Mesothelial cell of epicardium (in vitro differentiated cells): Measurements from ENCODE around the gene ZFAND2B. TPM values are rescaled to one million over a fixed set of nuclear protein-coding genes. Genes with fewer than 3 reads are reported as not detected.
A peak's percentile ranks its signal among the peaks of the same experiment; 100 is the strongest.
"Not testable (repeated sequence)": the region's sequence is repeated elsewhere in the genome, so short reads cannot be mapped to it uniquely, and the experiment has no call there.

Experiments
- DNase-seq, 2 experiments: peaks; one replicate each; pipeline ENCODE4 v3.0.0; 2021; ENCODE audit warnings: low spot score in 2 of 2; ENCODE audit not compliant: unreplicated experiment in 2 of 2
- H3K27ac Mint-ChIP-seq: 2 replicates; pipeline ENCODE4 v1.8.0; 2021; ENCODE audit warnings: mixed read lengths
- H3K27me3 Mint-ChIP-seq: 2 replicates; pipeline ENCODE4 v1.8.0; 2021; ENCODE audit warnings: low read depth, mixed read lengths
- H3K36me3 Mint-ChIP-seq: 2 replicates; pipeline ENCODE4 v1.8.0; 2021; ENCODE audit warnings: mixed read lengths
- H3K4me1 Mint-ChIP-seq: 2 replicates; pipeline ENCODE4 v1.8.0; 2021; ENCODE audit warnings: mixed read lengths
- H3K4me3 Mint-ChIP-seq: 2 replicates; pipeline ENCODE4 v1.8.0; 2021; ENCODE audit warnings: mild to moderate bottlenecking, moderate library complexity, mixed read lengths
- H3K9me3 Mint-ChIP-seq: 2 replicates; pipeline ENCODE4 v1.8.0; 2021; ENCODE audit warnings: mixed read lengths
- total RNA-seq: library from RNA; stranded (reverse); gene quantifications from 3 replicates; pipeline ENCODE4 v1.2.1, GENCODE V29; 2021
- TF ChIP-seq, protein P1 (sequence below): fragments of 200-600 bp; sonication (generic); IDR thresholded peaks from one replicate; pipeline ENCODE4 v1.5.0; 2021; ENCODE audit warnings: antibody characterized with exemption; ENCODE audit not compliant: unreplicated experiment

The ZFAND2B gene
- total RNA-seq, 1 donor from 2014 or later, result 29.2 TPM

DNA sequence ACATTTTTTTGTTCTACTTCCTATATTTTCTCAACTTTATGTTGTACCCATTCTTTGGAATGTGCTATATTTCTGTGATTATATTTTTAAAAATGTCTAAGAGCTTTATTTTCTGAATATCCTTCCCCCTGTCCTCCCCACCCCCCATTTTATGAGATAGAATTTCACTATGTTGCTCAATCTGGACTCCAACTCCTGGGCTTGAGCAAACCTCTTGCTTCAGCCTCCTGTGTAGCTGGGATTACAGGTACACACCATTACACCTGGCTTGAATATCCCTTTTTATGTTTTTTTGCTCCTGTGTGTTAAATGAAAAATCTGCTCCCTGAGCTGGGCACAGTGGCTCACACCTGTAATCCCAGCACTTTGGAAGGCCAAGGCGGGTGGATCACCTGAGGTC, 9.2 kb upstream of the ZFAND2B start:
- peaks cover 15% of the 10 kb centered on the region for H3K27me3 Mint-ChIP-seq
- no peak overlapping the region for H3K27ac Mint-ChIP-seq
- H3K4me1 Mint-ChIP-seq, result no peaks in the 10 kb centered on the region

DNA sequence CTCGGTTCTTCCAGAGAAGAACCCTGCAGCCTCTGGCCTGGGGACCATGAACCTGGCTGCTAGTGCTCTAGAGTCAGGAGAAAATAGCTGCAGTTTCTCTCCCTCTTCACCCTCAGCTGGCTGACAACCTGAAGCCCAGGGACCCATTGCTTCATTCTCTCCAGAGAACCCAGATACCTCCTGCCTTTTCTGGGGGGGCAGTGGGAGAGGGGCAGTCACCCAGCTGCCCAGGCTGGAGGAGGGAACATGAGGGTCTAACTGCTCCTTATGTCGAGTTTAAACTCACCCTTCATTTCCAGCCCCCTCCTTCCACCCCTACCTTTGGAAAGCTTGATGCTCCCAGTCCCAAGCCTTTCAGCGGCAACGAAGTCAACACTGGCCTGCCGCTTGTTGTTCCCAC, 7.6 kb upstream of the ZFAND2B start:
- Mint-ChIP-seq H3K27me3 (peaks cover 15% of the 10 kb centered on the region), H3K4me3 (no peak overlapping the region), H3K27ac (no peak overlapping the region), H3K36me3 (no peaks in the 10 kb centered on the region), H3K9me3 (no peaks in the 10 kb centered on the region), H3K4me1 (no peaks in the 10 kb centered on the region)
- DNase-seq, result no peak
- TF ChIP-seq, protein P1, sequence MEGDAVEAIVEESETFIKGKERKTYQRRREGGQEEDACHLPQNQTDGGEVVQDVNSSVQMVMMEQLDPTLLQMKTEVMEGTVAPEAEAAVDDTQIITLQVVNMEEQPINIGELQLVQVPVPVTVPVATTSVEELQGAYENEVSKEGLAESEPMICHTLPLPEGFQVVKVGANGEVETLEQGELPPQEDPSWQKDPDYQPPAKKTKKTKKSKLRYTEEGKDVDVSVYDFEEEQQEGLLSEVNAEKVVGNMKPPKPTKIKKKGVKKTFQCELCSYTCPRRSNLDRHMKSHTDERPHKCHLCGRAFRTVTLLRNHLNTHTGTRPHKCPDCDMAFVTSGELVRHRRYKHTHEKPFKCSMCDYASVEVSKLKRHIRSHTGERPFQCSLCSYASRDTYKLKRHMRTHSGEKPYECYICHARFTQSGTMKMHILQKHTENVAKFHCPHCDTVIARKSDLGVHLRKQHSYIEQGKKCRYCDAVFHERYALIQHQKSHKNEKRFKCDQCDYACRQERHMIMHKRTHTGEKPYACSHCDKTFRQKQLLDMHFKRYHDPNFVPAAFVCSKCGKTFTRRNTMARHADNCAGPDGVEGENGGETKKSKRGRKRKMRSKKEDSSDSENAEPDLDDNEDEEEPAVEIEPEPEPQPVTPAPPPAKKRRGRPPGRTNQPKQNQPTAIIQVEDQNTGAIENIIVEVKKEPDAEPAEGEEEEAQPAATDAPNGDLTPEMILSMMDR, result no peak

More for the DNA sequence above, 9.2 kb upstream of the ZFAND2B start:
- TF ChIP-seq, protein P1, result no peak
- no peak overlapping the region for H3K4me3 Mint-ChIP-seq
- H3K36me3 Mint-ChIP-seq, result no peaks in the 10 kb centered on the region
- no peak for DNase-seq
- H3K9me3 Mint-ChIP-seq, result no peaks in the 10 kb centered on the region

DNA sequence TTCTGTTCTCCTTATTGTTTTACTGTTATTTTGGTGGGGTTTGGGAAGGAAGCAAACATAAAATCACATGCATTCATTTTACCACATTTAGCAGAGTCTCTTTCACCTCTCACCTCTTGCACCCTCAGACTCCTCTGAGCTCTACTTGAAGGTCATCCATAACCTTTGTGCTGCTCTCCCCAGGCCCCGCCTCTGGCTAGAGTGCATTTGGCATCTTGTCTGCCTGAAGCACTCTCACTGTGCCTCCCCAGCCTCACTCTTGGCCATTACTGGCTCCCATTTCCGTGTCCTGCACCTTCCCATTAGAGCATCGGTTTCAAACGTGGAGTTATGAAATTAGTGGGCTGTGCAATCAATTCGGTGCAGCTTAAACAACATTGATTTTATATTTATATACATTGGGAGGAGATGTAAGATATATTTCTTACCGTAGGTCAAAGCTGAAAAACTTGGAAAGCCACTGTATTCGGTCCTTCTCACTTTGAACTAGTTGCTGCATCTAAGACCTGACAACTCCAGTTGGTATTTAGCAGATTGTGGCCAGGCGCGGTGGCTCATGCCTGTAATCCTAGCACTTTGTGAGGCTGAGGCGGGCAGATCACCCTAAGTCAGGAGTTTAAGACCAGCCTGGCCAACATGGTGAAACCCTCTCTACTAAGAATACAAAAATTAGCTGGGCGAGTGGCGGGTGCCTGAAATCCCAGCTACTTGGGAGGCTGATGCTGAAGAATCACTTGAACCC, 6.9 kb upstream of the ZFAND2B start:
- Mint-ChIP-seq H3K4me3 (no peak overlapping the region), H3K27me3 (peaks cover 15% of the 10 kb centered on the region), H3K36me3 (no peaks in the 10 kb centered on the region), H3K9me3 (no peaks in the 10 kb centered on the region), H3K27ac (no peak overlapping the region), H3K4me1 (no peaks in the 10 kb centered on the region)
- TF ChIP-seq, protein P1, result no peak
- DNase-seq, result no peak

DNA sequence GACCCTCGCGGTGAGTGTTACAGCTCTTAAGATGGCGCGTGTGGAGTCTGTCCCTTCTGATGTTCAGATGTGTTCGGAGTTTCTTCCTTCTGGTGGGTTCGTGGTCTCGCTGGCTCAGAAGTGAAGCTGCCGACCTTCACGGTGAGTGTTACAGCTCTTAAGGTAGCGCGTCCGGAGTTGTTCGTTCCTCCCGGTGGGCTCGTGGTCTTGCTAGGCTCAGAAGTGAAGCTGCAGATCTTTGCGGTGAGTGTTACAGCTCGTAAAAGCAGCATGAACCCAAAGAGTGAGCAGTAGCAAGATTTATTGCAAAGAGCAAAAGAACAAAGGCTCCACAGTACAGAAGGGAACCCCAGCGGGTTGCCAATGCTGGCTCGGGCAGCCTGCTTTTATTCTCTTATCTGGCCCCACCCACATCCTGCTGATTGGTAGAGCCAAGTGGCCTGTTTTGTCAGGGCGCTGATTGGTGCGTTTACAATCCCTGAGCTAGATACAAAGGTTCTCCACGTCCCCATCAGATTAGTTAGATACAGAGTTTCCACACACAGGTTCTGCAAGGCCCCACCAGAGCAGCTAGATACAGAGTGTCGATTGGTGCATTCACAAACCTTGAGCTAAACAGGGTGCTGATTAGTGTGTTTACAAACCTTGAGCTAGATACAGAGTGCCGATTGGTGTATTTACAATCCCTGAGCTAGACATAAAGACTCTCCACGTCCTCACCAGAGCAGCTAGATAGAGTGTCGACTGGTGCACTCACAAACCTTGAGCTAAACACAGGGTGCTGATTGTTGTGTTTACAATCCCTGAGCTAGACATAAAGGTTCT, 5.9 kb upstream of the ZFAND2B start:
- H3K36me3 Mint-ChIP-seq, H3K9me3 Mint-ChIP-seq, H3K4me3 Mint-ChIP-seq, H3K27me3 Mint-ChIP-seq, H3K27ac Mint-ChIP-seq, H3K4me1 Mint-ChIP-seq, DNase-seq: not testable (repeated sequence)

DNA sequence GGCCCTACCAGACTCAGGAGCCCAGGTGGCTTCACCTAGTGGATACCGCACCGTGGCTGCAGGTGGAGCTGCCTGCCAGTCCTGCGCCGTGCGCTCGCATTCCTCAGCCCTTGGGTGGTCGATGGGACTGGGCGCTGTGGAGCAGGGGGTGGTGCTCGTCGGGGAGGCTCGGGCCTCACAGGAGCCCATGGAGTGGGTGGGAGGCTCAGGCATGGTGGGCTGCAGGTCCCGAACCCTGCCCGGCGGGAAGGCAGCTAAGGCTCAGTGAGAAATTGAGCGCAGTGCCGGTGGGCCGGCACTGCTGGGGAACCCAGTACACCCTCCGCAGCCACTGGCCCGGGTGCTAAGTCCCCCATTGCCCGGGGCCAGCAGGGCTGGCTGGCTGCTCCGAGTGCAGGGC, 5.3 kb upstream of the ZFAND2B start:
- H3K27me3 Mint-ChIP-seq, H3K4me3 Mint-ChIP-seq, H3K36me3 Mint-ChIP-seq, H3K9me3 Mint-ChIP-seq, DNase-seq, H3K4me1 Mint-ChIP-seq, H3K27ac Mint-ChIP-seq: not testable (repeated sequence)

DNA sequence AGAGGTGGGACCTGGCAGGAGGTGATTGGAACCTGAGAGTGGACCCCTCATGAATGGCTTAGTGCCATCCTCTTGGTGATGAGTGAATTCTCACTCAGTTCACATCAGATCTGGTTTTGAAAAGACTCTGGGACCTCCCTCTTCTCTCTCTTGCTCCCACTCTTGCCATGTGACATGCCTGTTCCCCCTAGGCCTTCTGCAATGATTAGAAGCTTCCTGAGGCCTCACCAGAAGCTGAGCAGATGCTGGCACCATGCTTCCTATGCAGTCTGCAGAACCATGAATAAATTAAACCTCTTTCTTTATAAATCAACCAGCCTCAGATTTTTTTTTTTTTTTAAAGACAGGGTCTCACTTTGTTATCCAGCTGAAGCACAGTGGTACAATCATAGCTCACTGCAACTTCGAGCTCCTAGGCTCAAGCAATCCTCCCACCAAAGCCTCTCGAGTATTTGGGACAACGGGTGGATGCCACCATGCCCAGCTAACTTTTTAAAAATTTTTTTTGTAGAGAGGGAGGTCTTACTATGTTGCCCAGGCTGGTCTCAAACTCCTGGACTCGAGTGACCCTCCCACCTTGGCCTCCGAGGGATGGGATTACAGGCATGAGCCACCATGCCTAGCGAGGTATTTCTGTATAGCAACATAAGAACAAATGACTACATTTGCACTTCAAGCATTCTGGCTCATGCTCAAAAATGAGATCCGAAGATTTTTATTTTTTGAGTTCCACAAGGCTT, 2.0 kb upstream of the ZFAND2B start:
- Mint-ChIP-seq H3K36me3 (peaks cover 1% of the 10 kb centered on the region), H3K27me3 (peaks cover under 1% of the 10 kb centered on the region), H3K4me3 (no peak overlapping the region), H3K4me1 (peaks cover 18% of the 10 kb centered on the region), H3K27ac (peak overlapping the region; percentile 34), H3K9me3 (no peaks in the 10 kb centered on the region)
- TF ChIP-seq, protein P1, result no peak
- DNase-seq, result no peak
